NCI-H1092 treated with DMSO at 0.1 percent for 48 hours (cell line): ENCODE results near the gene DIP2B.

ENCODE experiments used
- DNase-seq: peaks from one replicate; lab custom pipeline; 2025; lab: John Stamatoyannopoulos, UW

The DIP2B gene

DNA sequence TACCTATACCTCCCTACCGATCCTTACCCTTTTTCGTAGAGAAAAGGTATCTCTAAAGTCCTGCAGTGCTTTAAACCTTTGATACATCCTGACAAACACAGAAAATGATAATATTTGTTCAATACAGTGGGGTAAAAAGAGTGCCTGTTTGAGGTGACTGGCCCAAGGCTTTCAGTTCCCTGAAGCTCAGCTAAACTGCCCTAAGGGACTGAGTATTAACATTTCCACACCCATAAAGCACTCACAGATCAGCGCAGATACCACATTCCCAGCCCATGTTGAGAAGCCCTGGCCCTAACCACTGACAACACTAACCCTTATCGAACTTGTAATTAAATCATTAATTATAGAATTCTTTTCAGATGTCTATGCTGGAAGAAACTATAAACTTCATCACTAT, 108.7 kb downstream of the DIP2B start:
- no peak for DNase-seq

DNA sequence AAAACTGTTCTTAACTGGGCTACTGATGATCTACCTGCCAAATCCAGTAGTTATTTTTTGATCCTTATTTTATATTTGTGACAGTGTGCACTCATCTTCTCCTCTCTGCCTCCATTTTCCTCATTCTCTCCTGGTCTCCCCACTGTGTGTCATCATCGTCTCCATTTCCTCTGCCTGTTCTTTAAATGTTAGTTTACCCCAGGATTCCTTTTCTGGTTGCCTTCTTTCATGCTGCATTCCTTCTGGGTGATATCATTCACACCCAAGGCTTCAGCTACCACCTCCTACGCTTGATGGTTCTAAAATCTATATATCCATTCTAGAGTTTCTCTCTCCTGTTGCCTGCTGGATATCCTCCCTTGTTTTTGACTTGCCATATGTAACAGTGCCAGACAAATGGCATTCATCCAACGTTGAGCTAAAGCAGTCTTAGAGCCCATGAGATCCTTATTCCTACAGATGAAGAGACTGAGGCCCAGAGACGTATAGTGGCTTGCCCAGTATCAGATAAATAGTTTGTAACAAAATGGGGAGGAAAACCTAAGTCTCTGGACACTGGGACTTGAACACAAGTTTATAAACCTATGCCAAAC, 109.5 kb downstream of the DIP2B start:
- DNase-seq: no peak

DNA sequence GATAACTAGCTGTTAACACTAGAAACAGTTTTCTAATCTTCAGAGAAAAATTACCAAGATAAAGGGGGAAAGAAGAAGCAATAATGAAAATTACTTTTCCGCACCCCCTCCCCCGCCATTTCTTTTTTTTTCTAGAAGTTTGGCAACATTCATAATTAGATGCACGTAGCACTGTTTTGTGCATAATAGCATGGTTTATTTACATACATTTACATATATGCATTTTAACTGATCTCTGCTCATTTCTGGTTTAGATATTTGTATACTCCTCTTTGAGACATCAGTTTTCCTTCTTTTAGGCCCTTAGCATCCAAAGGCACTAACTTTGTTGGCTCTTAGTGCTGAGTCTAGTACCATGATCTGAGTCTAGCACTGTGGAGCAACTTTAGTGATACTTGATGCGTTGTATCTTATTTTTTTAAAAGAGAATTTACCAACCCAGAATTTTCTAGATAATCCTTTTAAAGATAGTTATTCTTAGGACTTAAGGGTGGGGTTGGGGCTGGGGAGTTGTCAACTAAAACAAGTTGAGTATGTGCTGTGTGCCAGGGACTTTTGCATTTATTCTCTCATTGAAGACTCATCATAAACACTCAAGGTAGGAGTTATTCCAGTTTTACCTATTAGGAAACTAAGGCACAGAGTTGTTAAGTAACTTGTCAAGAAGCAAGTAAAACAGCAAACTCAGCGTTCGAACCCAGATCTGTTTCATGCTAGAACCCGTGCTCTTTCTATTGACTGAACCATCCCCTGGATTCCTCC, 110.5 kb downstream of the DIP2B start:
- DNase-seq: no peak

DNA sequence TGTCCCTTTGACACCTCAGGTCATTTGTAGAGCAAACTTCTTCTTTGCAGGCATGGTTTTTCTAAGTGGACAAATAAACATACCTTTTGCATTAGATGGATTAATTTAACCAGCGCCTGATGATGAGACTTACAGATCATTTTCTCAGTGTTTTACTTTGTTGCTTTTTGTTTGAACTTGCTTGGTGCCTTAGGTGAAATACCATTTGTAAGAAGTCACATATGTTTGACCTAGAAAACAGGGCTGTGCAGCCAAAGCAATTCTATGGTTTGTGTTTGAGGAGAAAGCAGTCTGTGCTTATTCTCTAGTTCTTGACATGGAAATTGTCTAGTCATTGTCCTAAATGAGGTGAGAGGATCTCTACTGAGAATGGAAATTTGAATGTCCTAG, 111.1 kb downstream of the DIP2B start:
- DNase-seq: no peak

DNA sequence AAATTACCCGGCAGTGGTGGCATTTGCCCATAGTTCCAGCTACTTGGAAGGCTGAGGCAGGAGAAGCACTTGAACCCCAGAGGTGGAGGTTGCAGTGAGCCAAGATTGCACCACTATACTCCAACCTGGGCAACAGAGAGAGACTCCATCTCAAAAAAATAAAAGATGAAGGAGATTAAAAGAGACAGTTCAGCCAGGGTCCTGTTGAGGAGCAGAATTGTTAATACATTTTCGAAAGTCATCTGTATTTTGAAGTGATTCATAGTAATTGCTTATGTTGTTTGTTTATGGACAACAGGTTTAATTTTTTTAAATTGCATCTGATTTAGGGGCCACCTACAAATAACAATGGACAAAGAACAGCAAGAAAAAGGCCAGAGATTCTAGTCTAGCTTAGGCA, 112.9 kb downstream of the DIP2B start:
- DNase-seq: no peak

DNA sequence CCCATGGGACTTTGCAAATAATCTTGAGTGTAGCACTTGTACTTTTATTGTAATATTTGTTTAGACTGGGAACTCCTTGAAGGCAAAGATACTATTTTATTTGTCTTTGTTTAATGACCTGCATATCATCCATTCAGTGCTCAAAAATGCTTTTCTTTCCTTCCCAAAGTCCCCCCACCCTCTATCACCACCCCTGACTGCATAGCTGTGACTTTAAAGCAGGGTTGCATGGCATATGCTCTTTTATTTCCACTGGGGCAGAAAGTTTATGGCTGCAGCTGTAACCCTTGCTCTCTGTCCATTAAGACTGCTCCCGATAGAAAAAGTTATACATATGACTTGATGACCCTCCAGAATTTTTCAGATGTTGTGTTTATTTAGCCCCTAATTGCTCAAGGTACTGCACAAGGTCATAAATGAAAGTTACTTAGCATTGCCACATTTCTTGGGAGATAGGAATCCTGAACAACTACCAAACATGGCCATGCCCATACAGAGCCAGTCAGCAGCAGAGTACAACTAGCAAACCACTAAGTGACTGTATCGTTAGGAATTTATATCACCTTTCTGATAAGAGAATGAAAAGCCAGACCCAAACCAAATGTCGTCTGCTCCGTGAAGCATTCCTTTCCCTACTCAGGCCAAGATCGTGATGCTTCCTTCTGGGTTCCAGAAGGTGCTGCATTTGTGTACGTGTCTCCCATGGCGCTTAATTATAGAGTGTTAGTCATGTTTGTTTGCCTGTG, 114.3 kb downstream of the DIP2B start:
- DNase-seq: no peak

DNA sequence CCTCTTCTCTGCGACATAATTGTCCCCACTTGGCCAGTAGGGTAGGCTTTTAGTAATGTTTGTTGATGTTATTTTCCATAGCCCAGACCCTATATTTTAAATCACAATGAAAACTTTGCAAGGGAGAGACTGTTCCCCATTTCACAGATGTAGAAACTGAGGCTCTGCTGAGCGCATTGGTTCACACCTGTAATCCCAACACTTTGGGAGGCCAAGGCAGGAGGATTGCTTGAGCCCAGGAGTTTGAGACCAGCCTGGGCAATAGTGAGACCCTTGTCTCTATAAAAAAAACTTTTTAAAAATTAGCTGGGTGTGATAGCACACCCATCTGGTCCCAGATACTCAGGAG, 114.8 kb downstream of the DIP2B start:
- no peak for DNase-seq

DNA sequence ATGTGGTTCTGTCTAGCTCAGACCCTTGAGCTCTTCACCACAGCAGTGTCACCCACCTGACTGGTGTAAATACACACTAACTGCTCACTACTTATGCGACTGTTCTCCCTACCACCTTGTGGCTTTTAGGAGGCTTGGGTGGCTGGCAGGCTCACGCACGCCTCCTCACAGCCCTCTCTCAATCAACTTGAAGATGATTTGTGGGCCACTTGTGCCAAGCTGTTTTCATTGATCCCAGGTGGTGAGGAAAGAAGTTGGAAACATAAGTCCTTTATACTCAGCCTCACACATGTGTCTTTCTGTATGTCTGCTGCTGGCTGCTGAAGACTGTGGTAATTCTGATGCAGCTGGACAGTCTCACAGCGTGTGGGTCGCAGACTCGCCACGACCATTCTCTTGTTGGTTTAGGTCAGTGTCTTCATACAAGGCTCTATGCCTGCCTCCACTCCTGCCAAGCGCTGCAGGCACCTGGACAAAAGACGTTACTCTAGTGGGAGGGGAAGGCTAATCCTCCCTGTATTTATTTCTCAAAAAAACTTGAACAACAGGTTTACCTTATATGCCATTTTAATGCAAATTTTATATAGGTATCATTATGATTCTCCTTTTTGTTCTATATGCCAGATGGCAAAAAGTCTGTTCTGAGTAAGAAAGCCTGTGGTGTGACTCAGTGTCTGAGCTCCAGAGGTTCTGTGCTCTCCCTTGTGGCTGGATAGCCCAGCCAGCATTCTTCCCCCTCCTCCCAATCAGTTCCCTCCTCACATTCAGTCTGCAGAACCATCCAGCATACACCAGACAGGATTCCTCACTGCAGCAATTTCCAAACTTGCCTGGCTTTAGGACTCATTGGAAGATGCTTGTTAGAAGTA, 115.6 kb downstream of the DIP2B start:
- DNase-seq: peak; percentile 21

DNA sequence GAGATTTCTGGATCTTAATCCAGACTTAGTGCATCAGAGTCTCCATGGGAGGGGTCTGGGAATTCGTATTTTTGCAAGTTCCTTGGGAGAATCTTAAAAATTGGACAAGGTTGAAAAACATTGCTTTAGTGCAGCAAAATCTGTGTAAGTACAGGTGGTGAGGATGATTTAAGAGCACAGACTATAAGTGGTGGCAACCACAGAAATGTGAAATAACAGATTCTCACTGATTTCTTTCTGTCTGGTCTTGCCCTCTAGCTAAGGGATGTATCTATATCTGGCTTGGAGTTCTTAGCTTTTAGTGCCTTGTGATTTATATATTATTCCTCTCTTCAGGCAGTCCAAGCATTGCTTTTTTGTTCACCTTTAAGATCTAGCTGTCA, 116.2 kb downstream of the DIP2B start:
- DNase-seq: no peak

DNA sequence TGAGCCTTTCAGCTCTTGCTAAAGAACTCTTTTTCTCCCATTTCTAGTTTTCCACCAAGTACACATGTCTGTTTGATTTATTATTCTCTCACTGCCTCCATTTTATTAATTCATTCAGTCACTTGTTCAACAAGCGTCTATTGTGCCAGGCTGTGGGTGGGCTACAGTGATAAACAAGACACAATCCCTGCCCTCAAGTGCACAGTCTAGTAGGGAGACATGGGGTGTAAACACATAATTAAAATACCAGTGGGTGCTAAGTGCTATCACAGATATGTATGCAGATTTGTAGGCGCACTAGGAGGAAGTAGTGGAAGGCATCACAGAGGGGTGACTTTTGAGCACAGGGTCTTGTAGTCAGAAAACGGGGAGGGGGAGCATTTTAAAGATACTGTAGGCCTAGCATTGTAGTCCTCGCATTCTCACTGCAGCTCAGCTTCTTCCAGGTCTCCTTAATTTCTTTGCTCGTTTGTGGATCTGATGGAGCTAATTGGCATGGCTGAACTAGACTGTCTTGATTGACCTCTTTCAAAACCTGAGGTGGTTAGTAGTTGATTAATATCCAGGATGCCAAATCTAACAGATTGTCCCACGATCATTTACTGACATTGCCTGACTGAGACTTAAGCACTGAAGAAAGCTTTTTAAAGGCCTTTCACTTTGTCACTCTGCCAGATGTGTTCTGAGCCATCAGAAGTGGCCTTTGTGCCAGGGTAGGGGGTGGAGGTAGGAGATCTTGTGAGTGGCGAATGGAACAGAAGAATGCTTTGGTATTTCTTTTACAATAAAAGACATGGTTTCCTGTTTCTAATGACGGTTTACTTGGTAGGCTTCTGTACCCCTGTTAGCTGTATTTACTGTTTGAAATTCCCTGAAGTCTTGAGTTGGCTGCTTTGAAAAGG, 116.9 kb downstream of the DIP2B start:
- no peak for DNase-seq

DNA sequence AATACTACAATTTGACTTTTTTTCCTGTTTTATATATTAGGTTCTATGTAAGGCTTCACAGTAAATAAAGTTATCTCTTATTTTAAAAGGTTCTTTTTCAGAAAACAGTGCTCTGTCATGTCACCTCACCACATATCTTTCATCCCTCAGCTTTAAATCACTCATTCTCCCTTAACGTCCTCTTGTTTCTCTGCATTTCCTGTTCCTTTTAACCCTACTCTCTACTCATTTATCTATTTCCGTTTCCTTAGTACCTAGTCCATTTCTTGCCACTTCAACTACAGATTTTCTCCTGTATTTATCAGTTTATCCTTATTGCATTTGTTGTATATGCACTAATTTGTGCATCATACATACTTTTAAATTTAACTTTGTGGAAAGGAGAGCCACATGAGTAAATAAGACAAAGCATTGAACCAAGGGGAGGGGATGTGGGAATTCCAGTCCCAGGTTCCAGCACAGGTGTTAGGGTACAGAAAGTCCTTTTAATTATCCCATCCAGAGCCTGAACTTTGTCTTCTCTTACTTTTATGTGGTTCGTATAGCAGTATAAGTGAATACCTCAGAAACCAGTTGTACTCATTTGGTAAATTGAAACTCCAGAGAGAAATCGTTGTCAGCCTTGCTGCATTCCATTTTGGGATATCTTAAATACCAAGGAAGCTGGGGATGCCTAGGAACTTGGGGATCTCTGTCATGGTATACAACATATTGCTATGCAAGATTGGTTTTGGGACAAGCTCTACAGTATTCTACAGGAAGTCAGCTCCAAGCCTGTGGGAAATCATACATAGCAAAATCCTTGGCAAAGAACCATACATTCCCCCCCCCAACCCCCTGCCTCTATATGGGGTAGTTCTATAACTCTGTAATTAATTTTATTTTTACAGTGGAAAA, 120.5 kb downstream of the DIP2B start:
- no peak for DNase-seq

DNA sequence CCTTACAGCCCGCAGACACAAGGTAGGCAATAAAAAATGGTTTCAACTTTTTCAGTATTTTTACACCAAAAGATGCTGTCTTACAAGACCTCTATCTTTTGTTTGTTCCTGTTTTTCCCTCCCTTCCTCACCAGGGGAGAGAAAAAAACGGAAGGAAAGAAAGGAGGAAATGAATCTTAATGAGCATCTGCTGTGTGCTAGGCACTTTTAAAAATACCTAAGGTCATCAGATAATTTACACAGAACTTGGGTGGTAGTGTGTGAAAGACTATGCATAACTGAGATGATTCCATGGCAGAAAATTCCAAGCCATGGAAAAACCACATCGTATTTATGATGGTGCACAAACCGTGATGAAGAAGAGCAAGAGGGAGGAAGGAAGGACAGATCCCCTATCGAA, 121.2 kb downstream of the DIP2B start:
- DNase-seq: no peak

DNA sequence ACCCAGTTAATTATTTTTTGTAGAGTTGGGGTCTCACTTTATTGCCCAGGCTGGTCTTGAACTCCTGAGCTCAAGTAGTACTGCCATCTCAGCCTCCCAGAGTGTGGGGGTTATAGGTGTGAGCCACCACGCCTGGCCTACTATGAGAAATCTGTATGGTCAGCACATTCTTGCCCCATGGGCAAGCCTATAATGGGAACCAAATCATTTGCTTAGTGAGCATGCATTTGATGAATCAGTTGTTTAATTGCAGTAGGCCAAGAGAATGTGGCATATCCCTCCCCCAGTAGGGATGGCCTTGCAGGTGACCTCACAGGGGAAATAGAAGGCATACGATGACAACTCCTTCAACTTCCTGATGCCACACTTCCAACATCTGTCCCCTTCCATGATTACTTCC, 122.7 kb downstream of the DIP2B start:
- DNase-seq: no peak

DNA sequence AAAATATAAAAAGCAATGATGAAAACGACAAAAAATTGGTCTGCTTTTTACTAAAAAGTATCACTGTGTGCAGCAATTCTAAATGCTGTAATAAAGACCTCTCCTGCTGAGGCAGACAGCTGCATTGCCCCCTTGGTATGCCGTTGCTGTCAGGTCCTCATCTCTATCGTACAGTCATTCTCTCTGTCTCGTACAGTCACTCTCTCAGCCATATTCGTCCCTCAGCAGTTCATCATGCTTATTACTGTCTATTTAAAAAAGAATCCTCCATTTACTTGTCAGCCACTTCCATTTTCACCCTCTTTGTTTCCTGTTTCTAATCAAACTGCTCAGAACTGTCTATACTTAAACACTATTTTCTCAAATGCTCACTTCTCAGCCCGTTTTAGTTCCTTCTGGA, 123.6 kb downstream of the DIP2B start:
- no peak for DNase-seq

DNA sequence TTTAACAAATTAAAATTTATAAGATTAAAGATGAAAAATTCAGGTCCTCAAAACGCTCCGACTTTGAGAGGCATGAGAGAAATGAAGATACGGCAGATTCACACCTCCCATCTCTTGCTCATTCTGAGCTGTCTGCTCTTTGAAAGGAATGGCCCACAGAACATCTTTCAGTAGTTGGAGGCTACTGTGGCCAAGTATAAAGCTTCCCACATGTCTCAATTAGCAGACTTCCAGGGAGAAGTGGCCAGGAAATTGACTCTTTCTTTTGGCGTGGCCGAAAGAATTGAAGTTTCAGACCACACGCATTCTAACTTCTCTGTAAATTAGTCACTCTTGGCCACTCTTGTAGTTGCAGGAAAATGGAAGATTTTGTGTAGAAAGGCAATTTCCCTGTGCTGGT, 129.2 kb downstream of the DIP2B start:
- DNase-seq: no peak

DNA sequence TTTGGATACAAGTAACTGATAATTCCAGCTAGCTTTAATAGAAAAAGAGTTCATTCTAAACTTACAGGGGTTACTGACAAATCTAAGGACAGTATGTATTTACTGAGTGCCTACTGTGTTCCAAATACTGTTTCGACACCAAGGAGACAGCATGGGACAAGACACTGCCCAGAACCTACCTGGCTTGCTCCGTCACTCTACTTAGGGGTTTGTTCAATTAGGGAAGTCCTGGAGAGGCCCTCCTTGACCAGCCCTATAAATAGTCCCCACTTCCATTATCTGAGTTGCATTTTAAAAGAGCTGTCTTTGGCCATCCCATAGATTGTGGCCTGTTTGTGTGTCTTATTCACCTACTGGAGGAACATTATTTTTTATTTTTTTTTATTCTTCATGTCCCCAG, 129.6 kb downstream of the DIP2B start:
- DNase-seq: no peak

DNA sequence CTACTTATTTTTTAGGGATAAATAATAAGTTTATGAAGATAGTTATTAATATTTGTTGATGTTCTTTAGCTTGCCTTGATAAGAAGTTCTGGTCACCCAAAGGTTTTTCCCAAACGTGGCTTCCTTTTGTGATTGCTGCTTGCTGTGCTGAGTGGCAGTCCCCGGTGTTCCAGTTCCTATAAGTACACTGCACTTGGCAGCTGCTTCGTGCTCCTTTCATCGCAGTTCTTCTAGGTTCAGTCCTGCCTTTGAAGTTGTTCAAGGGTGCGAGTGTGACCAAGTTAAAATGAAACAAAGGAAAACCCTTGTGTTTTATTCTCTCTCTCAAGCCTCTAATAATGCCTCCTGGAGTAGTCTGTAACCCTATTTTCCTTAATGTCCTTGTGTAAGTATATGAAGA, 130.6 kb downstream of the DIP2B start:
- no peak for DNase-seq

DNA sequence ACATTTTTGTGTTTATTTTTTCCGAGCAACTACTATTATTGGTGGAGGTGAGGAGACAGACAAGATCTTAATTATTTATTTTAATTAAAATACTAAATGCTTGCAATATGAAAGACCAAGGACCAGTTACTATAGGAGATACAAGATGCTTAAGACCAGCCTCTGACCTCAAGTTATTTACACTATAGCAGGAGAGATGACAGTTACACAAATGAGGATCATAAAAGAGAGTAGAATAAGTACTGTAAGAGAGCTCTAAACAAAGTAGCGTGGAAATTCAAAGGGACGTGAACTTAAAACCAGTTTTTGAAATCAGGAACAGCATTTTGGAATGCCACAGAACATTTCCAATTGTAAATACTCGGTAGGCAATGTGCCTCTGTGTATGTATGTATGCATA, 131.1 kb downstream of the DIP2B start:
- no peak for DNase-seq

DNA sequence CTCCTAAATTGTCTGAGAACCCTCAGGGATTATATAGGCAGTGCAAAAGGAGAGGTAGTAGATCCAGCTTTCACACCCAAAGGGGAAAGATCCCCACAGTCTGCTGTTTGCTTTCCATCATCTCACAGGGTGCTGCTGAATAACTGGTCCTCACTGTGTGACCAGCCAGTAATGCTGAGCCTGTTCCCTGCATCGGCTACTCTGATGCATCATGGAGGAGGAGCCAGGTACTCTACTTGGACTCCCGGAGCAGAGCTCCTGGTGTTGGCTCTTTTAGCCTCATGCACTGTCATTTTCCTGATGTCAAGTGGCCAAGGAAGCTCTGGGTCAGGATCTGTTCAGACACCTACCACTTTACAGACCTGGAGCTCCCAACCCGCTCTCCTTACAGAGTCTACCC, 131.7 kb downstream of the DIP2B start:
- no peak for DNase-seq

DNA sequence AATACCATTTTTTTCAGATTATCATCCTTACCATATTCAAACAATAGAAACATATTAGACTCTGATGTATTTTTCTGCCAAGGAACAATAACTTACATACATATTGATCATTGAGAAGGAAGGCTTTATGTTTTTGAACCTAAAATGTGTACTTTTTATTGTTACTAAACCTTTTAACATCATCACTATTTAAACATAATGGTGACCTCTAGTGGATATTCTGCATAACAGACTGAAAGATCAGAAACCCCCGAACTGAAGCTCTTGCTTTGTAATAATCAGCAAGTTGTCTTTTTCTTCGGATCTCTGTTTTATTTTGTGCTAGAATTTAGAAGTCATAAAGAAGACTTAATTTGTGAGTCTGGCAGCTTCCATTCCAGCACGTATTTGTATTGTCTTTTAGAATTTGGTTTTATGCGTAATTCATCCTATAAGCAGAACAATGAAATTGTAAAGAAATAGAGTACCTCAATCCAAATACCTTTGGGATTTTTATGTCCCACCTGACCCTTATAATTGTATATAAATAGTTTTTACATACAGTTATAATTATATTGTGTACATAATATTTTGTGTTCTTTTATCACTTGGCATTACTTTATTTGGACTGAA, 133.2 kb downstream of the DIP2B start:
- DNase-seq: peak; percentile 58
